ENCODE measurements around the gene C5. TPM values are rescaled to one million over a fixed set of nuclear protein-coding genes. Genes with fewer than 3 reads are reported as not detected.

Gene C5
- total RNA-seq, 1 donor from 2014 or later = 1.5 TPM

GRCh38 chr9:120938851-120939250 lies 111.2 kb downstream of the C5 start:
- no peaks in the 10 kb centered on the region for H3K9me3 Mint-ChIP-seq
- intact Hi-C loops (cut with micrococcal nuclease) = no loop called here
- no peak for DNase-seq
- H3K36me3 Mint-ChIP-seq (ENCODE audit: low read depth) = no peaks in the 10 kb centered on the region
- H3K4me3 Mint-ChIP-seq = no peak overlapping the region
- H3K27me3 Mint-ChIP-seq = peaks cover 5% of the 10 kb centered on the region
- no peak overlapping the region for H3K27ac Mint-ChIP-seq
- peaks cover 33% of the 10 kb centered on the region for H3K4me1 Mint-ChIP-seq

GRCh38 chr9:120937596-120937995 lies 112.5 kb downstream of the C5 start:
- no peaks in the 10 kb centered on the region for H3K9me3 Mint-ChIP-seq

GRCh38 chr9:120937127-120937526 lies 112.9 kb downstream of the C5 start:
- Mint-ChIP-seq H3K27ac (no peak overlapping the region), H3K4me3 (no peak overlapping the region), H3K9me3 (no peaks in the 10 kb centered on the region), H3K27me3 (peaks cover 5% of the 10 kb centered on the region), H3K4me1 (peaks cover 47% of the 10 kb centered on the region), H3K36me3 (ENCODE audit: low read depth) (no peaks in the 10 kb centered on the region)
- intact Hi-C loops (cut with micrococcal nuclease) = no loop called here
- DNase-seq = no peak

More at GRCh38 chr9:120937596-120937995, 112.5 kb downstream of the C5 start:
- intact Hi-C loops (cut with micrococcal nuclease) = no loop called here
- H3K4me1 Mint-ChIP-seq = peaks cover 42% of the 10 kb centered on the region
- H3K36me3 Mint-ChIP-seq (ENCODE audit: low read depth) = no peaks in the 10 kb centered on the region
- peaks cover 5% of the 10 kb centered on the region for H3K27me3 Mint-ChIP-seq
- H3K4me3 Mint-ChIP-seq = no peak overlapping the region
- no peak overlapping the region for H3K27ac Mint-ChIP-seq
- peak; percentile 41 for DNase-seq

GRCh38 chr9:120936764-120937122 lies 113.3 kb downstream of the C5 start:
- Mint-ChIP-seq H3K27ac (peak overlapping the region; percentile 89), H3K27me3 (peaks cover 5% of the 10 kb centered on the region), H3K36me3 (ENCODE audit: low read depth) (no peaks in the 10 kb centered on the region), H3K4me1 (peaks cover 50% of the 10 kb centered on the region), H3K4me3 (peak overlapping the region; percentile 68), H3K9me3 (no peaks in the 10 kb centered on the region)
- intact Hi-C loops (cut with micrococcal nuclease) = loop anchor here (1.0 kb wide), 4 partner anchors 11 to 180 kb away; no protein-coding TSS in a partner anchor
- DNase-seq = no peak

- H3K36me3 Mint-ChIP-seq (ENCODE audit: low read depth) = no peaks in the 10 kb centered on the region
- intact Hi-C loops (cut with micrococcal nuclease) = loop anchor here (1.0 kb wide), 4 partner anchors 11 to 180 kb away; no protein-coding TSS in a partner anchor
- DNase-seq = peak; percentile 96
- H3K9me3 Mint-ChIP-seq = no peaks in the 10 kb centered on the region
- peak overlapping the region; percentile 68 for H3K4me3 Mint-ChIP-seq
- peaks cover 5% of the 10 kb centered on the region for H3K27me3 Mint-ChIP-seq
- H3K27ac Mint-ChIP-seq = peak overlapping the region; percentile 89
- peaks cover 55% of the 10 kb centered on the region for H3K4me1 Mint-ChIP-seq
These were observed 113.9 kb downstream of the C5 start for GRCh38 chr9:120936011-120936763.

- intact Hi-C loops (cut with micrococcal nuclease) = loop anchor here (2.0 kb wide), 1 partner anchor 15 kb away; no protein-coding TSS in a partner anchor
- H3K4me3 Mint-ChIP-seq = peak overlapping the region; percentile 68
- no peak for DNase-seq
- no peaks in the 10 kb centered on the region for H3K27me3 Mint-ChIP-seq
- no peaks in the 10 kb centered on the region for H3K9me3 Mint-ChIP-seq
- H3K36me3 Mint-ChIP-seq (ENCODE audit: low read depth) = peaks cover 1% of the 10 kb centered on the region
- H3K4me1 Mint-ChIP-seq = peaks cover 60% of the 10 kb centered on the region
- H3K27ac Mint-ChIP-seq = peak overlapping the region; percentile 89
These were observed 114.7 kb downstream of the C5 start for GRCh38 chr9:120935383-120935857.

GRCh38 chr9:120934281-120934680 lies 115.8 kb downstream of the C5 start:
- Mint-ChIP-seq H3K4me3 (peak overlapping the region; percentile 3), H3K27ac (peak overlapping the region; percentile 76), H3K9me3 (no peaks in the 10 kb centered on the region), H3K27me3 (no peaks in the 10 kb centered on the region), H3K36me3 (ENCODE audit: low read depth) (peaks cover 1% of the 10 kb centered on the region), H3K4me1 (peaks cover 71% of the 10 kb centered on the region)
- no peak for DNase-seq
- intact Hi-C loops (cut with micrococcal nuclease) = loop anchor here (2.0 kb wide), 1 partner anchor 13 kb away; no protein-coding TSS in a partner anchor

GRCh38 chr9:120933310-120934055 lies 116.6 kb downstream of the C5 start:
- Mint-ChIP-seq H3K4me3 (peak overlapping the region; percentile 17), H3K36me3 (ENCODE audit: low read depth) (peaks cover 1% of the 10 kb centered on the region), H3K27me3 (no peaks in the 10 kb centered on the region), H3K27ac (peak overlapping the region; percentile 76), H3K4me1 (peaks cover 73% of the 10 kb centered on the region), H3K9me3 (no peaks in the 10 kb centered on the region)
- no peak for DNase-seq
- intact Hi-C loops (cut with micrococcal nuclease) = loop anchor here (2.0 kb wide), 1 partner anchor 13 kb away; no protein-coding TSS in a partner anchor

- H3K4me1 Mint-ChIP-seq = peaks cover 81% of the 10 kb centered on the region
- H3K9me3 Mint-ChIP-seq = no peaks in the 10 kb centered on the region
- no peaks in the 10 kb centered on the region for H3K27me3 Mint-ChIP-seq
- peaks cover 1% of the 10 kb centered on the region for H3K36me3 Mint-ChIP-seq (ENCODE audit: low read depth)
- peak overlapping the region; percentile 100 for H3K27ac Mint-ChIP-seq
- DNase-seq = peak; percentile 72
- intact Hi-C loops (cut with micrococcal nuclease) = no loop called here
- H3K4me3 Mint-ChIP-seq = peak overlapping the region; percentile 87
These were observed 117.8 kb downstream of the C5 start for GRCh38 chr9:120932086-120932823.

GRCh38 chr9:120931231-120932085 lies 118.6 kb downstream of the C5 start:
- Mint-ChIP-seq H3K36me3 (ENCODE audit: low read depth) (peaks cover 1% of the 10 kb centered on the region), H3K27me3 (no peaks in the 10 kb centered on the region)

GRCh38 chr9:120929229-120929791 lies 120.8 kb downstream of the C5 start:
- no peaks in the 10 kb centered on the region for H3K27me3 Mint-ChIP-seq
- DNase-seq = no peak
- intact Hi-C loops (cut with micrococcal nuclease) = no loop called here
- H3K4me3 Mint-ChIP-seq = peak overlapping the region; percentile 81
- peak overlapping the region; percentile 93 for H3K27ac Mint-ChIP-seq
- H3K9me3 Mint-ChIP-seq = no peaks in the 10 kb centered on the region
- peaks cover 76% of the 10 kb centered on the region for H3K4me1 Mint-ChIP-seq
- H3K36me3 Mint-ChIP-seq (ENCODE audit: low read depth) = peaks cover 19% of the 10 kb centered on the region

More at GRCh38 chr9:120931231-120932085, 118.6 kb downstream of the C5 start:
- H3K4me1 Mint-ChIP-seq = peaks cover 81% of the 10 kb centered on the region
- DNase-seq = peak; percentile 89
- peak overlapping the region; percentile 100 for H3K27ac Mint-ChIP-seq
- no peaks in the 10 kb centered on the region for H3K9me3 Mint-ChIP-seq
- peak overlapping the region; percentile 87 for H3K4me3 Mint-ChIP-seq
- intact Hi-C loops (cut with micrococcal nuclease) = loop anchor here (1.0 kb wide), 4 partner anchors 34 to 88 kb away; no protein-coding TSS in a partner anchor

GRCh38 chr9:120928483-120929228 lies 121.4 kb downstream of the C5 start:
- H3K27me3 Mint-ChIP-seq = no peaks in the 10 kb centered on the region
- peaks cover 26% of the 10 kb centered on the region for H3K36me3 Mint-ChIP-seq (ENCODE audit: low read depth)
- H3K4me1 Mint-ChIP-seq = peaks cover 76% of the 10 kb centered on the region
- H3K27ac Mint-ChIP-seq = peak overlapping the region; percentile 96
- H3K9me3 Mint-ChIP-seq = no peaks in the 10 kb centered on the region
- peak overlapping the region; percentile 93 for H3K4me3 Mint-ChIP-seq
- peak; percentile 95 for DNase-seq
- intact Hi-C loops (cut with micrococcal nuclease) = no loop called here

Data from activated CD4-positive, alpha-beta T cell treated with anti-CD3 and anti-CD28 coated beads, Interleukin-2, amount 10 ng/mL, durations not matched to agents 24 days and 14 days (primary cell).